HCT116 (cell line): ENCODE data around the gene TP63. TPM values are rescaled to one million over a fixed set of nuclear protein-coding genes. Genes with fewer than 3 reads are reported as not detected.

Experiments used
- ATAC-seq: fragments of 200-7000 bp; cut with Tn5 transposase; 2 replicates; pipeline ENCODE4 v1.9.1; 2020; ENCODE audit warnings: mild to moderate bottlenecking, moderate library complexity
- BruUV-seq: library from RNA; stranded (reverse); fragments of 400-500 nt; replicated peaks from 2 replicates; lab custom pipeline; 2021; lab: Mats Ljungman, UMichigan
- CTCF ChIA-PET: fragments of 300-600 bp; sonication (Branson Sonifier 250); formaldehyde crosslinking; loops from one replicate; lab custom pipeline; 2021; ENCODE audit warnings: antibody characterized with exemption; lab: Charles Lee
- POLR2A ChIA-PET: fragments of 300-600, 350-600 bp; sonication (Branson Sonifier 250); formaldehyde crosslinking; loops from one replicate; lab custom pipeline; 2021; ENCODE audit warnings: antibody characterized with exemption; lab: Charles Lee
- RAD21 ChIA-PET, 2 experiments: fragments of 300-600 bp; sonication (Branson Sonifier 250); formaldehyde crosslinking; loops; one replicate each; lab custom pipeline; 2023; ENCODE audit warnings: low total read pairs in 2 of 2; ENCODE audit not compliant: uncharacterized antibody in 2 of 2, unreplicated experiment in 2 of 2, low non-redundant PET in 1 of 2; lab: Charles Lee
- DNase-seq: peaks from one replicate; pipeline ENCODE4 v3.0.0-alpha.2; 2010; ENCODE audit warnings: low read depth, low spot score
- H2AFZ ChIP-seq: fragments of 200-600 bp; shearing (Covaris generic), sonication (generic); 2 replicates; pipeline ENCODE4 v1.6.1; 2017; ENCODE audit warnings: low read depth, mixed run types, mixed read lengths, antibody characterized with exemption, low read length; ENCODE audit not compliant: poor library complexity, severe bottlenecking
- H3K27ac ChIP-seq: 2 replicates; pipeline ENCODE4 v1.5.1; 2012; ENCODE audit warnings: low read depth, low read length
- H3K27me3 ChIP-seq: fragments of 200-600 bp; sonication (generic); 2 replicates; pipeline ENCODE4 v1.6.1; 2016; ENCODE audit warnings: mixed run types, low read length, mixed read lengths; ENCODE audit not compliant: insufficient read depth
- H3K36me3 ChIP-seq, 2 experiments: fragments of 200-500 bp in 1 of 2; fragments of 200-600 bp in 1 of 2; sonication (Bioruptor generic) in 1 of 2; sonication (generic) in 1 of 2; 2 replicates each; pipeline versions ENCODE4 v1.5.1 to v1.6.1; 2014 to 2016; ENCODE audit warnings: low read length in 2 of 2, inconsistent platforms in 1 of 2, mixed read lengths in 1 of 2, mixed run types in 1 of 2; ENCODE audit not compliant: insufficient read depth in 2 of 2, control insufficient read depth in 1 of 2
- H3K4me1 ChIP-seq, 2 experiments: fragments of 200-600 bp in 1 of 2; sonication (generic) in 1 of 2; 2 replicates each; pipeline versions ENCODE4 v1.5.1 to v1.6.1; 2012 to 2017; ENCODE audit warnings: low read length in 2 of 2, inconsistent platforms in 1 of 2, mild to moderate bottlenecking in 1 of 2, mixed read lengths in 1 of 2, mixed run types in 1 of 2, moderate library complexity in 1 of 2; ENCODE audit not compliant: insufficient read depth in 2 of 2, control insufficient read depth in 1 of 2
- H3K4me2 ChIP-seq: fragments of 200-600 bp; sonication (generic); 2 replicates; pipeline ENCODE4 v1.6.1; 2017; ENCODE audit warnings: mixed run types, low read length, mixed read lengths
- H3K4me3 ChIP-seq, 2 experiments: fragments of 200-600 bp in 1 of 2; sonication (generic) in 1 of 2; replicated peaks in 1 of 2; 2 replicates each; pipeline ENCODE4 v1.5.1; 2011 to 2016; ENCODE audit warnings: low read length in 2 of 2, control low read depth in 1 of 2, low read depth in 1 of 2, mild to moderate bottlenecking in 1 of 2, mixed read lengths in 1 of 2, mixed run types in 1 of 2
- H3K79me2 ChIP-seq: fragments of 200-600 bp; sonication (generic); 2 replicates; pipeline ENCODE4 v1.6.1; 2017; ENCODE audit warnings: mild to moderate bottlenecking, mixed run types, low read length, moderate library complexity, mixed read lengths; ENCODE audit not compliant: insufficient read depth
- H3K9ac ChIP-seq: fragments of 200-600 bp; sonication (generic); 2 replicates; pipeline ENCODE4 v1.6.1; 2016; ENCODE audit warnings: low read length, mixed read lengths
- H3K9me2 ChIP-seq: fragments of 200-600 bp; sonication (generic), shearing (Covaris generic); 2 replicates; pipeline ENCODE4 v1.6.1; 2017; ENCODE audit warnings: mixed run types, mild to moderate bottlenecking, moderate library complexity; ENCODE audit not compliant: insufficient read depth
- H3K9me3 ChIP-seq, 2 experiments: fragments of 200-500 bp in 1 of 2; fragments of 200-600 bp in 1 of 2; sonication (Bioruptor generic) in 1 of 2; sonication (generic) in 1 of 2; 2 replicates each; pipeline ENCODE4 v1.6.1; 2014 to 2017; ENCODE audit warnings: low read length in 2 of 2, mixed read lengths in 2 of 2, inconsistent platforms in 1 of 2, low read depth in 1 of 2, mild to moderate bottlenecking in 1 of 2, mixed run types in 1 of 2, moderate library complexity in 1 of 2; ENCODE audit not compliant: control insufficient read depth in 1 of 2, insufficient read depth in 1 of 2
- H4K20me1 ChIP-seq: fragments of 200-600 bp; sonication (generic), shearing (Covaris generic); 2 replicates; pipeline ENCODE4 v1.6.1; 2017; ENCODE audit warnings: mixed run types, mild to moderate bottlenecking, moderate library complexity; ENCODE audit not compliant: insufficient read depth
- CBX3 ChIP-seq: IDR thresholded peaks from 2 replicates; pipeline ENCODE4 v1.6.1; 2012; ENCODE audit warnings: low read depth
- ELF1 ChIP-seq: IDR thresholded peaks from 2 replicates; pipeline ENCODE4 v1.6.1; 2012; ENCODE audit warnings: low read depth, borderline replicate concordance
- EZH2 ChIP-seq: fragments of 200-600 bp; sonication (generic); IDR thresholded peaks from 2 replicates; pipeline ENCODE4 v1.6.1; 2017; ENCODE audit warnings: antibody characterized with exemption, mixed run types
- EZH2phosphoT487 ChIP-seq: fragments of 200-600 bp; IDR thresholded peaks from 2 replicates; pipeline ENCODE4 v1.6.1; 2018; ENCODE audit warnings: antibody characterized with exemption, borderline replicate concordance
- FOSL1 ChIP-seq: IDR thresholded peaks from 2 replicates; pipeline ENCODE4 v1.6.1; 2012; ENCODE audit warnings: low read depth
- POLR2A ChIP-seq: IDR thresholded peaks from 2 replicates; pipeline ENCODE4 v1.7.0; 2011; ENCODE audit warnings: borderline replicate concordance; ENCODE audit not compliant: insufficient read depth, insufficient read length; ENCODE audit errors: extremely low read depth
- POLR2AphosphoS5 ChIP-seq: IDR thresholded peaks from 2 replicates; pipeline ENCODE4 v1.6.1; 2011; ENCODE audit warnings: mild to moderate bottlenecking, low read depth, low read length, moderate library complexity
- RAD21 ChIP-seq: IDR thresholded peaks from 2 replicates; pipeline ENCODE4 v1.6.1; 2012; ENCODE audit warnings: low read depth, mild to moderate bottlenecking
- REST ChIP-seq: IDR thresholded peaks from 2 replicates; pipeline ENCODE4 v1.6.1; 2012; ENCODE audit warnings: low read depth
- SIN3A ChIP-seq: IDR thresholded peaks from 2 replicates; pipeline ENCODE4 v1.6.1; 2012; ENCODE audit warnings: low read depth
- SP1 ChIP-seq: IDR thresholded peaks from 2 replicates; pipeline ENCODE4 v1.6.1; 2012; ENCODE audit warnings: low read depth
- SRF ChIP-seq: IDR thresholded peaks from 2 replicates; pipeline ENCODE4 v1.6.1; 2012; ENCODE audit warnings: low read depth
- TCF7L2 ChIP-seq: IDR thresholded peaks from 2 replicates; pipeline ENCODE4 v1.7.0; 2011; ENCODE audit warnings: borderline replicate concordance, inconsistent platforms; ENCODE audit not compliant: insufficient read depth, insufficient read length; ENCODE audit errors: extremely low read depth
- intact Hi-C: fragments of 100-400 bp; cut with micrococcal nuclease; formaldehyde crosslinking; loops from 2 replicates; pipeline ENCODE4 v1.10.0; 2022
- total RNA-seq: library from RNA; stranded (reverse); gene quantifications from one replicate; pipeline ENCODE4 v1.2.1, GENCODE V29; 2021; ENCODE audit not compliant: unreplicated experiment
- TF ChIP-seq, protein P1 (sequence below), 3 experiments: fragments of 200-600 bp in 1 of 3; sonication (generic) in 1 of 3; IDR thresholded peaks in 2 of 3; conservative IDR thresholded peaks in 1 of 3; 2 replicates each; pipeline ENCODE4 v1.5.1; 2012 to 2017; ENCODE audit warnings: low read depth in 2 of 3, low read length in 2 of 3, antibody characterized with exemption in 1 of 3, borderline replicate concordance in 1 of 3, control low read depth in 1 of 3, mild to moderate bottlenecking in 1 of 3, mixed read lengths in 1 of 3, mixed run types in 1 of 3, moderate library complexity in 1 of 3; ENCODE audit not compliant: insufficient read depth in 1 of 3
- TF ChIP-seq, protein P2 (sequence below): IDR thresholded peaks from 2 replicates; pipeline ENCODE4 v1.6.1; 2012

TP63 gene
- total RNA-seq, 1 experiment from 2014 or later: not detected

GRCh38 chr3:189792046-189792929 lies 161.1 kb downstream of the TP63 start:
- DNase-seq (no peak), ATAC-seq (no peak)
- Histone ChIP-seq H3K27me3 (no peaks in the 10 kb centered on the region), H3K9ac (no peak overlapping the region), H2AFZ (no peak overlapping the region), H3K4me2 (no peak overlapping the region), H3K9me3 (no peaks in the 10 kb centered on the region), H3K4me1 (peaks cover 0 to 6% of the 10 kb centered on the region in 2 experiments; a peak in 1 of 4 replicates), H3K27ac (no peak overlapping the region), H3K9me2 (no peaks in the 10 kb centered on the region), H3K36me3 (no peaks in the 10 kb centered on the region), H3K4me3 (no peak overlapping the region), H3K79me2 (no peaks in the 10 kb centered on the region), H4K20me1 (no peaks in the 10 kb centered on the region)
- TF ChIP-seq POLR2A (no peak), TCF7L2 (no peak), RAD21 (no peak), REST (no peak), POLR2AphosphoS5 (no peak), SP1 (no peak), SIN3A (no peak), FOSL1 (no peak), CBX3 (no peak), SRF (no peak), EZH2 (no peak), EZH2phosphoT487 (no peak), ELF1 (no peak)
- TF ChIP-seq, protein P1, sequence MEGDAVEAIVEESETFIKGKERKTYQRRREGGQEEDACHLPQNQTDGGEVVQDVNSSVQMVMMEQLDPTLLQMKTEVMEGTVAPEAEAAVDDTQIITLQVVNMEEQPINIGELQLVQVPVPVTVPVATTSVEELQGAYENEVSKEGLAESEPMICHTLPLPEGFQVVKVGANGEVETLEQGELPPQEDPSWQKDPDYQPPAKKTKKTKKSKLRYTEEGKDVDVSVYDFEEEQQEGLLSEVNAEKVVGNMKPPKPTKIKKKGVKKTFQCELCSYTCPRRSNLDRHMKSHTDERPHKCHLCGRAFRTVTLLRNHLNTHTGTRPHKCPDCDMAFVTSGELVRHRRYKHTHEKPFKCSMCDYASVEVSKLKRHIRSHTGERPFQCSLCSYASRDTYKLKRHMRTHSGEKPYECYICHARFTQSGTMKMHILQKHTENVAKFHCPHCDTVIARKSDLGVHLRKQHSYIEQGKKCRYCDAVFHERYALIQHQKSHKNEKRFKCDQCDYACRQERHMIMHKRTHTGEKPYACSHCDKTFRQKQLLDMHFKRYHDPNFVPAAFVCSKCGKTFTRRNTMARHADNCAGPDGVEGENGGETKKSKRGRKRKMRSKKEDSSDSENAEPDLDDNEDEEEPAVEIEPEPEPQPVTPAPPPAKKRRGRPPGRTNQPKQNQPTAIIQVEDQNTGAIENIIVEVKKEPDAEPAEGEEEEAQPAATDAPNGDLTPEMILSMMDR (IDR thresholded peaks at IDR 0.05 in 2 of 3, conservative IDR thresholded peaks at IDR 0.05 in 1 of 3; ENCODE audit: borderline replicate concordance in 1 of 3, insufficient read depth in 1 of 3, low read depth in 2 of 3, low read length in 2 of 3): no peak
- TF ChIP-seq, protein P2, sequence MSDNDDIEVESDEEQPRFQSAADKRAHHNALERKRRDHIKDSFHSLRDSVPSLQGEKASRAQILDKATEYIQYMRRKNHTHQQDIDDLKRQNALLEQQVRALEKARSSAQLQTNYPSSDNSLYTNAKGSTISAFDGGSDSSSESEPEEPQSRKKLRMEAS: no peak
- intact Hi-C loops: no loop called here
- ChIA-PET POLR2A (no interaction called here), RAD21 (no interaction called here), CTCF (no interaction called here)
- BruUV-seq: no TSS peak
